Mesendoderm (in vitro differentiated cells): Measurements from ENCODE around the gene SLC4A4.
A peak's percentile ranks its signal among the peaks of the same experiment; 100 is the strongest.

Experiments used
- DNase-seq: peaks from one replicate; pipeline ENCODE4 v3.0.0; 2013
- H2AK5ac ChIP-seq: 2 replicates; pipeline ENCODE4 v1.6.1; 2013; ENCODE audit warnings: low read length, inconsistent platforms
- H2BK120ac ChIP-seq: 2 replicates; pipeline ENCODE4 v1.6.1; 2013; ENCODE audit warnings: low read depth, mild to moderate bottlenecking, low read length, moderate library complexity, mixed read lengths
- H2BK15ac ChIP-seq: replicated peaks from 2 replicates; pipeline ENCODE4 v1.6.1; 2013; ENCODE audit warnings: low read depth, mild to moderate bottlenecking, moderate library complexity
- H2BK5ac ChIP-seq: 2 replicates; pipeline ENCODE4 v1.6.1; 2013; ENCODE audit warnings: low read length, inconsistent platforms
- H3K18ac ChIP-seq: 2 replicates; pipeline ENCODE4 v1.6.1; 2013; ENCODE audit warnings: mild to moderate bottlenecking, low read length, mixed read lengths
- H3K23ac ChIP-seq: one replicate; pipeline ENCODE4 v1.6.1; 2013; ENCODE audit warnings: low read length
- H3K27ac ChIP-seq: 2 replicates; pipeline ENCODE4 v1.5.1; 2013; ENCODE audit warnings: low read depth, mild to moderate bottlenecking, inconsistent platforms, low read length, moderate library complexity
- H3K27me3 ChIP-seq: 2 replicates; pipeline ENCODE4 v1.6.1; 2013; ENCODE audit warnings: low read length, control low read depth, mild to moderate bottlenecking, inconsistent platforms; ENCODE audit not compliant: insufficient read depth, poor library complexity
- H3K36me3 ChIP-seq: 2 replicates; pipeline ENCODE4 v1.6.1; 2013; ENCODE audit warnings: low read length, inconsistent platforms; ENCODE audit not compliant: control insufficient read depth, insufficient read depth
- H3K4ac ChIP-seq: one replicate; pipeline ENCODE4 v1.6.1; 2013; ENCODE audit warnings: low read depth, mild to moderate bottlenecking, low read length, moderate library complexity
- H3K4me1 ChIP-seq: 2 replicates; pipeline ENCODE4 v1.6.1; 2013; ENCODE audit warnings: low read depth, low read length, inconsistent platforms; ENCODE audit not compliant: control insufficient read depth
- H3K4me2 ChIP-seq: 2 replicates; pipeline ENCODE4 v1.6.1; 2013; ENCODE audit warnings: low read length
- H3K4me3 ChIP-seq: 2 replicates; pipeline ENCODE4 v1.5.1; 2013; ENCODE audit warnings: mild to moderate bottlenecking, low read length
- H3K56ac ChIP-seq: one replicate; pipeline ENCODE4 v1.6.1; 2013; ENCODE audit warnings: low read length
- H3K79me1 ChIP-seq: 2 replicates; pipeline ENCODE4 v1.6.1; 2013; ENCODE audit warnings: low read length, inconsistent platforms
- H3K79me2 ChIP-seq: 2 replicates; pipeline ENCODE4 v1.6.1; 2013; ENCODE audit warnings: mild to moderate bottlenecking, low read length; ENCODE audit not compliant: control insufficient read depth, insufficient read depth
- H3K9ac ChIP-seq: 2 replicates; pipeline ENCODE4 v1.6.1; 2013; ENCODE audit warnings: low read length, inconsistent platforms
- H4K5ac ChIP-seq: one replicate; pipeline ENCODE4 v1.6.1; 2013; ENCODE audit warnings: low read length
- H4K8ac ChIP-seq: one replicate; pipeline ENCODE4 v1.6.1; 2013; ENCODE audit warnings: low read depth, mild to moderate bottlenecking, control low read depth, low read length, moderate library complexity
- WGBS: extraction: QIAGEN DNeasy Blood & Tissue Kit; methylation state at CpG from one replicate; pipeline ENCODE4 v1.1.7; 2013; ENCODE audit warnings: low lambda C conversion rate, missing lambda C conversion rate; ENCODE audit not compliant: insufficient coverage; ENCODE audit errors: extremely low coverage; 5-methylcytosine and 5-hydroxymethylcytosine counted together

Gene SLC4A4

GRCh38 chr4:71346710-71347109 lies 7.9 kb downstream of the SLC4A4 start:
- H3K4me2 ChIP-seq, result no peak overlapping the region
- no peak for DNase-seq
- no peaks in the 10 kb centered on the region for H3K79me1 ChIP-seq
- no peak overlapping the region for H3K4me3 ChIP-seq
- H3K27ac ChIP-seq, result no peak overlapping the region
- H2BK15ac ChIP-seq, result no peak overlapping the region
- no peak overlapping the region for H4K8ac ChIP-seq
- no peak overlapping the region for H2BK5ac ChIP-seq
- H3K23ac ChIP-seq, result no peak overlapping the region
- no peak overlapping the region for H4K5ac ChIP-seq
- no peaks in the 10 kb centered on the region for H3K36me3 ChIP-seq
- H2AK5ac ChIP-seq, result no peak overlapping the region
- no peaks in the 10 kb centered on the region for H3K27me3 ChIP-seq
- H3K4me1 ChIP-seq, result no peaks in the 10 kb centered on the region
- H3K79me2 ChIP-seq, result no peaks in the 10 kb centered on the region
- H3K4ac ChIP-seq, result no peak overlapping the region
- H3K9ac ChIP-seq, result no peak overlapping the region
- no peak overlapping the region for H2BK120ac ChIP-seq
- no peak overlapping the region for H3K56ac ChIP-seq
- H3K18ac ChIP-seq, result no peak overlapping the region

- H3K9ac ChIP-seq, result no peak overlapping the region
- no peak overlapping the region for H3K56ac ChIP-seq
- H3K23ac ChIP-seq, result no peak overlapping the region
- H2BK15ac ChIP-seq, result no peak overlapping the region
- H3K79me2 ChIP-seq, result no peaks in the 10 kb centered on the region
- no peak overlapping the region for H3K4me3 ChIP-seq
- H2AK5ac ChIP-seq, result no peak overlapping the region
- H4K8ac ChIP-seq, result no peak overlapping the region
- H4K5ac ChIP-seq, result no peak overlapping the region
- H3K27ac ChIP-seq, result no peak overlapping the region
- H2BK5ac ChIP-seq, result no peak overlapping the region
- DNase-seq, result no peak
- no CpG with 5 or more reads among the region's 3 CpGs for WGBS
- H3K18ac ChIP-seq, result no peak overlapping the region
- no peak overlapping the region for H2BK120ac ChIP-seq
- no peak overlapping the region for H3K4ac ChIP-seq
- H3K36me3 ChIP-seq, result no peaks in the 10 kb centered on the region
- no peaks in the 10 kb centered on the region for H3K27me3 ChIP-seq
- no peak overlapping the region for H3K4me2 ChIP-seq
- no peaks in the 10 kb centered on the region for H3K4me1 ChIP-seq
- no peaks in the 10 kb centered on the region for H3K79me1 ChIP-seq
Observed at GRCh38 chr4:71348586-71348985, 9.8 kb downstream of the SLC4A4 start.

- no peak overlapping the region for H3K56ac ChIP-seq
Observed at GRCh38 chr4:71355045-71355444, 16.2 kb downstream of the SLC4A4 start.

DNA sequence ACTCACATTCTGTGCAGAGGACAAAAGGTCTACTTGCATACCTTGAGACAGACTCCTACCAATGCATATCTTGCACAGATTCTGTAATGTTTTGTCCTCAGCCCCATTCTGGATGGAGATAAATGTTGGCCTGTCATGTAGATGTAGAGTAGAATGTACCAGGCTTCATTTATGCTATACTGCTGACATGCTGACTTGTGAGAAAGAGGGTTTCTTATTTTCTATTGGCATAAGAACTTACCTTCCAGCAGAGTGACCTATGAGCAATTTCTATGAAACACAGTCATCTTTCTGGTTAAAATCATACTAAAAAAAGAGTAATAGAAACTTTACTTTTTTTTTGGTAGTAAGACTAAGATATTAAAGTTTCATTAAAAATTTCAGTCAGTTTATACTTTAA lies 17.2 kb downstream of the SLC4A4 start:
- Histone ChIP-seq H3K27me3 (no peaks in the 10 kb centered on the region), H3K9ac (no peak overlapping the region), H3K27ac (no peak overlapping the region), H3K18ac (no peak overlapping the region), H3K4me1 (peaks cover 3% of the 10 kb centered on the region), H3K4me2 (no peak overlapping the region), H3K79me2 (no peaks in the 10 kb centered on the region), H3K23ac (no peak overlapping the region), H2AK5ac (no peak overlapping the region), H4K8ac (no peak overlapping the region), H3K56ac (no peak overlapping the region), H3K79me1 (no peaks in the 10 kb centered on the region), H2BK5ac (no peak overlapping the region), H4K5ac (no peak overlapping the region), H3K4me3 (no peak overlapping the region), H2BK120ac (no peak overlapping the region), H3K4ac (no peak overlapping the region), H3K36me3 (no peaks in the 10 kb centered on the region), H2BK15ac (no peak overlapping the region)
- no peak for DNase-seq

More at GRCh38 chr4:71355045-71355444, 16.2 kb downstream of the SLC4A4 start:
- no peaks in the 10 kb centered on the region for H3K36me3 ChIP-seq
- no peak overlapping the region for H3K4ac ChIP-seq
- no CpG with 5 or more reads among the region's 1 CpG for WGBS
- H3K27ac ChIP-seq, result no peak overlapping the region
- no peak overlapping the region for H3K23ac ChIP-seq
- H3K27me3 ChIP-seq, result no peaks in the 10 kb centered on the region
- no peak overlapping the region for H2BK120ac ChIP-seq
- H3K4me3 ChIP-seq, result no peak overlapping the region
- no peak overlapping the region for H4K5ac ChIP-seq
- H2BK5ac ChIP-seq, result no peak overlapping the region
- no peak overlapping the region for H2AK5ac ChIP-seq
- H3K9ac ChIP-seq, result no peak overlapping the region
- peaks cover 3% of the 10 kb centered on the region for H3K4me1 ChIP-seq
- DNase-seq, result peak; percentile 30
- H4K8ac ChIP-seq, result no peak overlapping the region
- no peaks in the 10 kb centered on the region for H3K79me2 ChIP-seq
- no peak overlapping the region for H3K4me2 ChIP-seq
- H3K79me1 ChIP-seq, result no peaks in the 10 kb centered on the region
- no peak overlapping the region for H3K18ac ChIP-seq
- H2BK15ac ChIP-seq, result no peak overlapping the region

GRCh38 chr4:71356924-71357663 lies 18.3 kb downstream of the SLC4A4 start:
- Histone ChIP-seq H3K79me1 (no peaks in the 10 kb centered on the region), H3K27me3 (no peaks in the 10 kb centered on the region), H3K23ac (no peak overlapping the region), H2AK5ac (no peak overlapping the region), H3K4me3 (no peak overlapping the region), H3K27ac (no peak overlapping the region), H3K18ac (no peak overlapping the region), H4K5ac (no peak overlapping the region), H3K9ac (no peak overlapping the region), H4K8ac (no peak overlapping the region), H2BK15ac (no peak overlapping the region), H3K4me2 (no peak overlapping the region), H2BK120ac (no peak overlapping the region), H3K79me2 (no peaks in the 10 kb centered on the region), H3K4ac (no peak overlapping the region), H3K36me3 (no peaks in the 10 kb centered on the region), H2BK5ac (no peak overlapping the region), H3K56ac (no peak overlapping the region), H3K4me1 (peaks cover 3% of the 10 kb centered on the region)
- no CpG with 5 or more reads among the region's 6 CpGs for WGBS
- DNase-seq, result no peak

DNA sequence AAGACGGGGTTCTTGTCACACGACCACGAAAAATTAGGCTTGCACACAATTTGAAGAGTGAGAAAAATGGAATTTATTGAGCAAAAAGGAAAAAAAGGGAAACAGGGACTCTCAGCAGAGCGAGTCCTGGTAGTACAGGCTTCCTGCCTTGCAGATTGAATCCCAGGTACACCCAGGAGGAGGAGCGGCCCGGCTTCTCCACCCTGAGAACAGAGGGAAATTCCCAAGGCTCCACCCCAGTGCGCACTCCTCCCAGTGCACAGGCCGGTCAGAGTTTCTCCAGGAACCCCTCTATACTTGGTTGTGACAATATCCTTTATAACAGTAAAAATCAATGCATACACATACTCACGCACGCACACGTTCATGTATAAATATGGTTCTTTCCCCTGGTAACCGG lies 22.0 kb downstream of the SLC4A4 start:
- no peak overlapping the region for H4K8ac ChIP-seq
- DNase-seq, result no peak
- H4K5ac ChIP-seq, result no peak overlapping the region
- no peaks in the 10 kb centered on the region for H3K79me2 ChIP-seq
- no peak overlapping the region for H2BK120ac ChIP-seq
- no peaks in the 10 kb centered on the region for H3K79me1 ChIP-seq
- H3K9ac ChIP-seq, result no peak overlapping the region
- no CpG with 5 or more reads among the region's 12 CpGs for whole genome bisulfite sequencing
- no peaks in the 10 kb centered on the region for H3K27me3 ChIP-seq
- H3K4me3 ChIP-seq, result no peak overlapping the region
- no peak overlapping the region for H3K56ac ChIP-seq
- no peak overlapping the region for H2BK5ac ChIP-seq
- no peak overlapping the region for H3K27ac ChIP-seq
- H2BK15ac ChIP-seq, result no peak overlapping the region
- H3K4me1 ChIP-seq, result no peaks in the 10 kb centered on the region
- no peak overlapping the region for H3K4ac ChIP-seq
- H3K4me2 ChIP-seq, result no peak overlapping the region
- no peak overlapping the region for H3K18ac ChIP-seq
- no peak overlapping the region for H2AK5ac ChIP-seq
- no peaks in the 10 kb centered on the region for H3K36me3 ChIP-seq
- no peak overlapping the region for H3K23ac ChIP-seq
